Mesendoderm (in vitro differentiated cells): ENCODE results near the gene CACNA1C.

ENCODE experiments used
- DNase-seq: peaks from one replicate; pipeline ENCODE4 v3.0.0; 2013
- H2AK5ac ChIP-seq: 2 replicates; pipeline ENCODE4 v1.6.1; 2013; ENCODE audit warnings: low read length, inconsistent platforms
- H2BK120ac ChIP-seq: 2 replicates; pipeline ENCODE4 v1.6.1; 2013; ENCODE audit warnings: low read depth, mild to moderate bottlenecking, low read length, moderate library complexity, mixed read lengths
- H2BK15ac ChIP-seq: replicated peaks from 2 replicates; pipeline ENCODE4 v1.6.1; 2013; ENCODE audit warnings: low read depth, mild to moderate bottlenecking, moderate library complexity
- H2BK5ac ChIP-seq: 2 replicates; pipeline ENCODE4 v1.6.1; 2013; ENCODE audit warnings: low read length, inconsistent platforms
- H3K18ac ChIP-seq: 2 replicates; pipeline ENCODE4 v1.6.1; 2013; ENCODE audit warnings: mild to moderate bottlenecking, low read length, mixed read lengths
- H3K23ac ChIP-seq: one replicate; pipeline ENCODE4 v1.6.1; 2013; ENCODE audit warnings: low read length
- H3K27ac ChIP-seq: 2 replicates; pipeline ENCODE4 v1.5.1; 2013; ENCODE audit warnings: low read depth, mild to moderate bottlenecking, inconsistent platforms, low read length, moderate library complexity
- H3K27me3 ChIP-seq: 2 replicates; pipeline ENCODE4 v1.6.1; 2013; ENCODE audit warnings: low read length, control low read depth, mild to moderate bottlenecking, inconsistent platforms; ENCODE audit not compliant: insufficient read depth, poor library complexity
- H3K36me3 ChIP-seq: 2 replicates; pipeline ENCODE4 v1.6.1; 2013; ENCODE audit warnings: low read length, inconsistent platforms; ENCODE audit not compliant: control insufficient read depth, insufficient read depth
- H3K4ac ChIP-seq: one replicate; pipeline ENCODE4 v1.6.1; 2013; ENCODE audit warnings: low read depth, mild to moderate bottlenecking, low read length, moderate library complexity
- H3K4me1 ChIP-seq: 2 replicates; pipeline ENCODE4 v1.6.1; 2013; ENCODE audit warnings: low read depth, low read length, inconsistent platforms; ENCODE audit not compliant: control insufficient read depth
- H3K4me2 ChIP-seq: 2 replicates; pipeline ENCODE4 v1.6.1; 2013; ENCODE audit warnings: low read length
- H3K4me3 ChIP-seq: 2 replicates; pipeline ENCODE4 v1.5.1; 2013; ENCODE audit warnings: mild to moderate bottlenecking, low read length
- H3K56ac ChIP-seq: one replicate; pipeline ENCODE4 v1.6.1; 2013; ENCODE audit warnings: low read length
- H3K79me1 ChIP-seq: 2 replicates; pipeline ENCODE4 v1.6.1; 2013; ENCODE audit warnings: low read length, inconsistent platforms
- H3K79me2 ChIP-seq: 2 replicates; pipeline ENCODE4 v1.6.1; 2013; ENCODE audit warnings: mild to moderate bottlenecking, low read length; ENCODE audit not compliant: control insufficient read depth, insufficient read depth
- H3K9ac ChIP-seq: 2 replicates; pipeline ENCODE4 v1.6.1; 2013; ENCODE audit warnings: low read length, inconsistent platforms
- H4K5ac ChIP-seq: one replicate; pipeline ENCODE4 v1.6.1; 2013; ENCODE audit warnings: low read length
- H4K8ac ChIP-seq: one replicate; pipeline ENCODE4 v1.6.1; 2013; ENCODE audit warnings: low read depth, mild to moderate bottlenecking, control low read depth, low read length, moderate library complexity
- WGBS: extraction: QIAGEN DNeasy Blood & Tissue Kit; methylation state at CpG from one replicate; pipeline ENCODE4 v1.1.7; 2013; ENCODE audit warnings: low lambda C conversion rate, missing lambda C conversion rate; ENCODE audit not compliant: insufficient coverage; ENCODE audit errors: extremely low coverage; 5-methylcytosine and 5-hydroxymethylcytosine counted together

CACNA1C gene

GRCh38 chr12:2084553-2085296 is 31.9 kb downstream of the CACNA1C start:
- no peaks in the 10 kb centered on the region for H3K79me2 ChIP-seq
- H2BK5ac ChIP-seq, result no peak overlapping the region
- DNase-seq, result no peak
- H4K8ac ChIP-seq, result no peak overlapping the region
- H3K4me2 ChIP-seq, result no peak overlapping the region
- WGBS, result no CpG with 5 or more reads among the region's 4 CpGs
- H3K18ac ChIP-seq, result no peak overlapping the region
- H3K4ac ChIP-seq, result no peak overlapping the region
- H3K56ac ChIP-seq, result no peak overlapping the region
- no peaks in the 10 kb centered on the region for H3K36me3 ChIP-seq
- H2BK15ac ChIP-seq, result no peak overlapping the region
- H3K27ac ChIP-seq, result no peak overlapping the region
- H3K4me3 ChIP-seq, result no peak overlapping the region
- no peak overlapping the region for H3K23ac ChIP-seq
- H3K27me3 ChIP-seq, result no peaks in the 10 kb centered on the region
- H2BK120ac ChIP-seq, result no peak overlapping the region
- no peaks in the 10 kb centered on the region for H3K4me1 ChIP-seq
- H3K9ac ChIP-seq, result no peak overlapping the region
- H3K79me1 ChIP-seq, result no peaks in the 10 kb centered on the region
- no peak overlapping the region for H4K5ac ChIP-seq
- H2AK5ac ChIP-seq, result no peak overlapping the region

- Histone ChIP-seq H3K23ac (no peak overlapping the region), H3K36me3 (no peaks in the 10 kb centered on the region), H3K4me2 (no peak overlapping the region), H3K9ac (no peak overlapping the region), H2AK5ac (no peak overlapping the region), H3K79me1 (no peaks in the 10 kb centered on the region), H3K56ac (no peak overlapping the region), H3K4ac (no peak overlapping the region), H3K4me3 (no peak overlapping the region), H4K8ac (no peak overlapping the region), H3K18ac (no peak overlapping the region), H3K27me3 (no peaks in the 10 kb centered on the region), H3K79me2 (no peaks in the 10 kb centered on the region), H3K4me1 (no peaks in the 10 kb centered on the region), H2BK5ac (no peak overlapping the region), H2BK120ac (no peak overlapping the region), H2BK15ac (no peak overlapping the region), H3K27ac (no peak overlapping the region), H4K5ac (no peak overlapping the region)
- no CpG with 5 or more reads among the region's 5 CpGs for WGBS
- no peak for DNase-seq
Measured at GRCh38 chr12:2092354-2092753, 39.6 kb downstream of the CACNA1C start.

- Histone ChIP-seq H3K79me2 (no peaks in the 10 kb centered on the region), H3K79me1 (no peaks in the 10 kb centered on the region), H3K9ac (no peak overlapping the region), H3K4ac (no peak overlapping the region), H3K27me3 (no peaks in the 10 kb centered on the region), H2AK5ac (no peak overlapping the region), H3K36me3 (no peaks in the 10 kb centered on the region), H3K4me1 (no peaks in the 10 kb centered on the region), H2BK15ac (no peak overlapping the region), H2BK120ac (no peak overlapping the region), H3K56ac (no peak overlapping the region), H2BK5ac (no peak overlapping the region), H4K8ac (no peak overlapping the region), H3K4me3 (no peak overlapping the region), H3K27ac (no peak overlapping the region), H3K23ac (no peak overlapping the region), H3K18ac (no peak overlapping the region), H3K4me2 (no peak overlapping the region), H4K5ac (no peak overlapping the region)
- DNase-seq, result peak; percentile 11
- no CpG with 5 or more reads among the region's 6 CpGs for WGBS
Measured at GRCh38 chr12:2092890-2093289, 40.1 kb downstream of the CACNA1C start.

- Histone ChIP-seq H3K79me1 (no peaks in the 10 kb centered on the region), H3K79me2 (no peaks in the 10 kb centered on the region), H3K9ac (no peak overlapping the region), H3K4ac (no peak overlapping the region), H3K27ac (no peak overlapping the region), H3K27me3 (no peaks in the 10 kb centered on the region), H3K4me1 (no peaks in the 10 kb centered on the region), H3K18ac (no peak overlapping the region), H2AK5ac (no peak overlapping the region), H3K36me3 (no peaks in the 10 kb centered on the region), H2BK5ac (no peak overlapping the region), H2BK120ac (no peak overlapping the region), H4K8ac (no peak overlapping the region), H4K5ac (no peak overlapping the region), H3K23ac (no peak overlapping the region), H3K4me2 (no peak overlapping the region), H3K4me3 (no peak overlapping the region), H2BK15ac (no peak overlapping the region), H3K56ac (no peak overlapping the region)
- WGBS, result no CpG with 5 or more reads among the region's 2 CpGs
- DNase-seq, result no peak
Measured at GRCh38 chr12:2094597-2094996, 41.8 kb downstream of the CACNA1C start.

GRCh38 chr12:2095878-2096277 is 43.1 kb downstream of the CACNA1C start:
- H3K4me3 ChIP-seq, result no peak overlapping the region
- no peak overlapping the region for H2BK5ac ChIP-seq
- H2BK15ac ChIP-seq, result no peak overlapping the region
- no peaks in the 10 kb centered on the region for H3K36me3 ChIP-seq
- no peak overlapping the region for H3K4me2 ChIP-seq
- H3K18ac ChIP-seq, result no peak overlapping the region
- H2AK5ac ChIP-seq, result no peak overlapping the region
- no peaks in the 10 kb centered on the region for H3K79me1 ChIP-seq
- WGBS, result no CpG with 5 or more reads among the region's 5 CpGs
- H3K4me1 ChIP-seq, result no peaks in the 10 kb centered on the region
- no peak overlapping the region for H3K23ac ChIP-seq
- H4K8ac ChIP-seq, result no peak overlapping the region
- no peak overlapping the region for H3K56ac ChIP-seq
- H3K4ac ChIP-seq, result no peak overlapping the region
- H3K79me2 ChIP-seq, result no peaks in the 10 kb centered on the region
- H2BK120ac ChIP-seq, result no peak overlapping the region
- H3K9ac ChIP-seq, result no peak overlapping the region
- no peak overlapping the region for H3K27ac ChIP-seq
- no peaks in the 10 kb centered on the region for H3K27me3 ChIP-seq
- no peak for DNase-seq
- no peak overlapping the region for H4K5ac ChIP-seq

GRCh38 chr12:2097617-2098016 is 44.8 kb downstream of the CACNA1C start:
- WGBS, result no CpG with 5 or more reads among the region's 7 CpGs
- Histone ChIP-seq H2AK5ac (no peak overlapping the region), H2BK5ac (no peak overlapping the region), H3K4me2 (no peak overlapping the region), H3K18ac (no peak overlapping the region), H3K23ac (no peak overlapping the region), H3K4me3 (no peak overlapping the region), H3K36me3 (no peaks in the 10 kb centered on the region), H3K27ac (no peak overlapping the region), H4K5ac (no peak overlapping the region), H4K8ac (no peak overlapping the region), H2BK15ac (no peak overlapping the region), H3K56ac (no peak overlapping the region), H2BK120ac (no peak overlapping the region), H3K4ac (no peak overlapping the region), H3K27me3 (no peaks in the 10 kb centered on the region), H3K9ac (no peak overlapping the region), H3K79me1 (no peaks in the 10 kb centered on the region), H3K4me1 (no peaks in the 10 kb centered on the region), H3K79me2 (no peaks in the 10 kb centered on the region)
- DNase-seq, result no peak
